Ascending aorta (tissue), 2 donors: Measurements from ENCODE around the gene TMTC1. TPM values are rescaled to one million over a fixed set of nuclear protein-coding genes. Genes with fewer than 3 reads are reported as not detected.

Source experiments
- DNase-seq, 2 donors: peaks; one replicate each; pipeline ENCODE4 v3.0.0-alpha.2; 2019; ENCODE audit warnings: low spot score in 2 of 2
- H3K27ac ChIP-seq, 2 donors: fragments of 200-600 bp; sonication (generic); one replicate each; pipeline ENCODE4 v1.5.1; 2016 to 2017; ENCODE audit warnings: mild to moderate bottlenecking in 1 of 2
- H3K27me3 ChIP-seq: fragments of 200-600 bp; sonication (generic); one replicate; pipeline ENCODE4 v1.5.1; 2017
- H3K36me3 ChIP-seq, 2 donors: fragments of 200-600 bp; sonication (generic); one replicate each; pipeline ENCODE4 v1.5.1; 2016
- H3K4me1 ChIP-seq, 2 donors: fragments of 200-600 bp; sonication (generic); one replicate each; pipeline ENCODE4 v1.5.1; 2016 to 2017; ENCODE audit warnings: mild to moderate bottlenecking in 1 of 2
- H3K4me3 ChIP-seq, 2 donors: fragments of 200-600 bp; sonication (generic); one replicate each; pipeline ENCODE4 v1.5.1; 2016 to 2017; ENCODE audit warnings: mild to moderate bottlenecking in 1 of 2
- H3K9me3 ChIP-seq, 2 donors: fragments of 200-600 bp; sonication (generic); one replicate each; pipeline ENCODE4 v1.5.1; 2016
- CTCF ChIP-seq, 3 experiments: fragments of 200-600 bp in 2 of 3; fragments of 450-650 bp in 1 of 3; sonication (generic) in 2 of 3; IDR thresholded peaks; one replicate each; pipeline ENCODE4 v1.5.1; 2016 to 2019; ENCODE audit warnings: antibody characterized with exemption in 3 of 3, mild to moderate bottlenecking in 1 of 3, moderate library complexity in 1 of 3
- intact Hi-C: fragments of 100-400 bp; cut with DNase I; formaldehyde crosslinking; loops from one replicate; pipeline ENCODE4 v1.15.1; 2023
- total RNA-seq: library from RNA; depleted of rRNA; stranded (reverse); fragments of >200 nt; gene quantifications from one replicate; pipeline ENCODE4 v1.1.0, GENCODE V29; 2016

TMTC1 gene
- total RNA-seq, 1 donor from 2014 or later = 176 TPM

GRCh38 chr12:29521951-29522350, 261.8 kb downstream of the TMTC1 start:
- Histone ChIP-seq H3K4me3 (no peak overlapping the region), H3K27ac (no peak overlapping the region), H3K9me3 (no peaks in the 10 kb centered on the region), H3K4me1 (no peaks in the 10 kb centered on the region), H3K36me3 (peaks cover 0 to 14% of the 10 kb centered on the region in 2 donors), H3K27me3 (no peaks in the 10 kb centered on the region)
- TF ChIP-seq CTCF (IDR thresholded peaks at IDR 0.05) = no peak
- intact Hi-C loops = no loop called here
- no peak for DNase-seq

GRCh38 chr12:29519585-29520182, 264.1 kb downstream of the TMTC1 start:
- Histone ChIP-seq H3K4me3 (no peak overlapping the region), H3K27ac (no peak overlapping the region), H3K4me1 (no peaks in the 10 kb centered on the region), H3K27me3 (no peaks in the 10 kb centered on the region), H3K9me3 (no peaks in the 10 kb centered on the region), H3K36me3 (peaks cover 0 to 26% of the 10 kb centered on the region in 2 donors)
- peak in 2 of 3 experiments; percentile 47 to 62 for TF ChIP-seq CTCF (IDR thresholded peaks at IDR 0.05)
- intact Hi-C loops = no loop called here
- DNase-seq = no peak

GRCh38 chr12:29518407-29518806, 265.3 kb downstream of the TMTC1 start:
- Histone ChIP-seq H3K27me3 (no peaks in the 10 kb centered on the region), H3K9me3 (no peaks in the 10 kb centered on the region), H3K4me1 (no peaks in the 10 kb centered on the region), H3K4me3 (no peak overlapping the region), H3K36me3 (peaks cover 0 to 37% of the 10 kb centered on the region in 2 donors), H3K27ac (no peak overlapping the region)
- intact Hi-C loops = no loop called here
- TF ChIP-seq CTCF (IDR thresholded peaks at IDR 0.05) = no peak
- DNase-seq = no peak

- intact Hi-C loops = no loop called here
- Histone ChIP-seq H3K4me1 (no peaks in the 10 kb centered on the region), H3K27me3 (no peaks in the 10 kb centered on the region), H3K9me3 (no peaks in the 10 kb centered on the region), H3K27ac (no peak overlapping the region), H3K36me3 (peaks cover 0 to 43% of the 10 kb centered on the region in 2 donors), H3K4me3 (no peak overlapping the region)
- no peak for TF ChIP-seq CTCF (IDR thresholded peaks at IDR 0.05)
- no peak for DNase-seq
Observed at GRCh38 chr12:29517264-29517663, 266.5 kb downstream of the TMTC1 start.

GRCh38 chr12:29516431-29516875, 267.3 kb downstream of the TMTC1 start:
- H3K4me1 ChIP-seq = no peaks in the 10 kb centered on the region
- no peak for TF ChIP-seq CTCF (IDR thresholded peaks at IDR 0.05)
- H3K9me3 ChIP-seq = no peaks in the 10 kb centered on the region
- no peak for DNase-seq
- H3K4me3 ChIP-seq = no peak overlapping the region
- intact Hi-C loops = no loop called here
- no peaks in the 10 kb centered on the region for H3K27me3 ChIP-seq
- H3K36me3 ChIP-seq = peaks cover 0 to 43% of the 10 kb centered on the region in 2 donors
- no peak overlapping the region for H3K27ac ChIP-seq
